Measurements from ENCODE around the gene KCNN4. TPM values are rescaled to one million over a fixed set of nuclear protein-coding genes. Genes with fewer than 3 reads are reported as not detected.
A peak's percentile ranks its signal among the peaks of the same experiment; 100 is the strongest.

The KCNN4 gene
- total and polyA plus RNA-seq, 2 of the 13 experiments (the other 11 are each of a cell fraction or from before 2014, with no cell fraction given) = 0.13 to 0.25 TPM

DNA sequence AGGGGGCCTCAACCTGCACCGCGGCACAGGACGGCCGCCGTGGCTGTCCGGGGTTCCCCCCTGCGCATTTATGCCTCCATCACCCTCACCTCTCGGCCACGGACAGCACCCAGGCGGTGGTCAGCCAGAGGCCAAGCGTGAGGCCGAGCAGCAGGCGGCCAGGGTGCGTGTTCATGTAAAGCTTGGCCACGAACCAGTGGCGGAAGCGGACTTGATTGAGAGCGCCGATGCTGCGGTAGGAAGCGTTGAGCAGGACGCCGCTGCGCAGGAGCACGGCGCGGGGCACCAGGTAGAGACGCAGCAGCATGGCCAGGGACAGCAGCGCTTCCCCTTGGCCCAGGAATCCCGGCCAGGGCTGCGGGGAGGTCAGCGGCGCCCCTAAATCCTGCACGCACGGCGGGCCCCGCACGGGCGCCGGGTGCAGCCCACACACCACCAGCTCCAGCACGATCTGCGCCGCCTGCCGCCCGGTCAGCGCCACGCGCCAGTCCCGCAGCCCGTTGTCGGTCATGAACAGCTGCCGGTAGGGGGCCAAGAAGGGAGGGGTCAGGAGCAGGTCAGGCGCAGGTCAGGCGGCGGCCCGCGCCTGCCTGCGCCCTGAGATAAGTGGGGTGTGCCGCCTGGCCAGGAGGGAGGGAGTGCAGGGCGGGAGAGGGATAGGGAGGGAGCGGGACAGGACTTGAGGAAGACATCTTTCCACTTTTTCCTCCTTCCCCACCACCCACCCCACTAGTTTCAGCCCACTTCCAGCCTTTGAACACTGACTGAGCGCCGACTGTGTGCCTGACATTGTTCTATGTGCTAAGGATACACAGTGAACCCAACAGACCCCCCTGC lies 6.5 kb downstream of the KCNN4 start (continued):
- no peak for TF ChIP-seq BATF2 (CRISPR knock-in tag; IDR thresholded peaks at IDR 0.05)
- TF ChIP-seq ZNF790 (CRISPR knock-in tag; IDR thresholded peaks at IDR 0.05; ENCODE audit: borderline replicate concordance) = no peak
- TF ChIP-seq, protein P1, sequence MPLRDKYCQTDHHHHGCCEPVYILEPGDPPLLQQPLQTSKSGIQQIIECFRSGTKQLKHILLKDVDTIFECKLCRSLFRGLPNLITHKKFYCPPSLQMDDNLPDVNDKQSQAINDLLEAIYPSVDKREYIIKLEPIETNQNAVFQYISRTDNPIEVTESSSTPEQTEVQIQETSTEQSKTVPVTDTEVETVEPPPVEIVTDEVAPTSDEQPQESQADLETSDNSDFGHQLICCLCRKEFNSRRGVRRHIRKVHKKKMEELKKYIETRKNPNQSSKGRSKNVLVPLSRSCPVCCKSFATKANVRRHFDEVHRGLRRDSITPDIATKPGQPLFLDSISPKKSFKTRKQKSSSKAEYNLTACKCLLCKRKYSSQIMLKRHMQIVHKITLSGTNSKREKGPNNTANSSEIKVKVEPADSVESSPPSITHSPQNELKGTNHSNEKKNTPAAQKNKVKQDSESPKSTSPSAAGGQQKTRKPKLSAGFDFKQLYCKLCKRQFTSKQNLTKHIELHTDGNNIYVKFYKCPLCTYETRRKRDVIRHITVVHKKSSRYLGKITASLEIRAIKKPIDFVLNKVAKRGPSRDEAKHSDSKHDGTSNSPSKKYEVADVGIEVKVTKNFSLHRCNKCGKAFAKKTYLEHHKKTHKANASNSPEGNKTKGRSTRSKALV (CRISPR knock-in tag; IDR thresholded peaks at IDR 0.05) = peak; percentile 20; the same call in 1 of the 2 replicates
- no peak for TF ChIP-seq SNRNP70 (IDR thresholded peaks at IDR 0.05; ENCODE audit: low read depth, low read length)
- no peak for TF ChIP-seq HMGXB3 (CRISPR knock-in tag; IDR thresholded peaks at IDR 0.05; ENCODE audit: borderline replicate concordance)
- TF ChIP-seq ZEB1 (IDR thresholded peaks at IDR 0.05; ENCODE audit: insufficient replicate concordance, low read depth) = no peak
- TF ChIP-seq ZNF576 (CRISPR knock-in tag; IDR thresholded peaks at IDR 0.05) = 0 out of 2 replicates have a peak, but pooled peaks have one; percentile 27
- TF ChIP-seq BHLHE40 (IDR thresholded peaks at IDR 0.05; ENCODE audit: low read length) = peak; percentile 44; the same call in 1 of the 2 replicates
- no peak for TF ChIP-seq ZNF678 (CRISPR knock-in tag; IDR thresholded peaks at IDR 0.05)
- TF ChIP-seq, protein P2, sequence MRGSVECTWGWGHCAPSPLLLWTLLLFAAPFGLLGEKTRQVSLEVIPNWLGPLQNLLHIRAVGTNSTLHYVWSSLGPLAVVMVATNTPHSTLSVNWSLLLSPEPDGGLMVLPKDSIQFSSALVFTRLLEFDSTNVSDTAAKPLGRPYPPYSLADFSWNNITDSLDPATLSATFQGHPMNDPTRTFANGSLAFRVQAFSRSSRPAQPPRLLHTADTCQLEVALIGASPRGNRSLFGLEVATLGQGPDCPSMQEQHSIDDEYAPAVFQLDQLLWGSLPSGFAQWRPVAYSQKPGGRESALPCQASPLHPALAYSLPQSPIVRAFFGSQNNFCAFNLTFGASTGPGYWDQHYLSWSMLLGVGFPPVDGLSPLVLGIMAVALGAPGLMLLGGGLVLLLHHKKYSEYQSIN (CRISPR knock-in tag; IDR thresholded peaks at IDR 0.05; ENCODE audit: borderline replicate concordance) = no peak
- TF ChIP-seq HNRNPUL1 (IDR thresholded peaks at IDR 0.05; ENCODE audit: low read depth, low read length) = no peak
- no peak for TF ChIP-seq SP1 (IDR thresholded peaks at IDR 0.05)
- no peak for TF ChIP-seq SP1 (CRISPR knock-in tag; IDR thresholded peaks at IDR 0.05)
- TF ChIP-seq, protein P3, sequence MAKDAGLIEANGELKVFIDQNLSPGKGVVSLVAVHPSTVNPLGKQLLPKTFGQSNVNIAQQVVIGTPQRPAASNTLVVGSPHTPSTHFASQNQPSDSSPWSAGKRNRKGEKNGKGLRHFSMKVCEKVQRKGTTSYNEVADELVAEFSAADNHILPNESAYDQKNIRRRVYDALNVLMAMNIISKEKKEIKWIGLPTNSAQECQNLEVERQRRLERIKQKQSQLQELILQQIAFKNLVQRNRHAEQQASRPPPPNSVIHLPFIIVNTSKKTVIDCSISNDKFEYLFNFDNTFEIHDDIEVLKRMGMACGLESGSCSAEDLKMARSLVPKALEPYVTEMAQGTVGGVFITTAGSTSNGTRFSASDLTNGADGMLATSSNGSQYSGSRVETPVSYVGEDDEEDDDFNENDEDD (CRISPR knock-in tag; IDR thresholded peaks at IDR 0.05; ENCODE audit: borderline replicate concordance) = 0 out of 2 replicates have a peak, but pooled peaks have one; percentile 40
- TF ChIP-seq, protein P4, sequence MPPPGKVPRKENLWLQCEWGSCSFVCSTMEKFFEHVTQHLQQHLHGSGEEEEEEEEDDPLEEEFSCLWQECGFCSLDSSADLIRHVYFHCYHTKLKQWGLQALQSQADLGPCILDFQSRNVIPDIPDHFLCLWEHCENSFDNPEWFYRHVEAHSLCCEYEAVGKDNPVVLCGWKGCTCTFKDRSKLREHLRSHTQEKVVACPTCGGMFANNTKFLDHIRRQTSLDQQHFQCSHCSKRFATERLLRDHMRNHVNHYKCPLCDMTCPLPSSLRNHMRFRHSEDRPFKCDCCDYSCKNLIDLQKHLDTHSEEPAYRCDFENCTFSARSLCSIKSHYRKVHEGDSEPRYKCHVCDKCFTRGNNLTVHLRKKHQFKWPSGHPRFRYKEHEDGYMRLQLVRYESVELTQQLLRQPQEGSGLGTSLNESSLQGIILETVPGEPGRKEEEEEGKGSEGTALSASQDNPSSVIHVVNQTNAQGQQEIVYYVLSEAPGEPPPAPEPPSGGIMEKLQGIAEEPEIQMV (CRISPR knock-in tag; IDR thresholded peaks at IDR 0.05; ENCODE audit: low read depth) = peak; percentile 99
- 0 out of 2 replicates have a peak, but pooled peaks have one; percentile 23 for TF ChIP-seq ZNF12 (CRISPR knock-in tag; IDR thresholded peaks at IDR 0.05)
- TF ChIP-seq ZNF530 (CRISPR knock-in tag; IDR thresholded peaks at IDR 0.05; ENCODE audit: low read depth) = no peak
